Smooth muscle cell (in vitro differentiated cells): ENCODE results near the gene PIP5K1C. TPM values are rescaled to one million over a fixed set of nuclear protein-coding genes. Genes with fewer than 3 reads are reported as not detected.

Experiments used
- DNase-seq: peaks from one replicate; lab custom pipeline; 2025; ENCODE audit not compliant: unreplicated experiment; lab: John Stamatoyannopoulos, UW
- H2AFZ ChIP-seq: fragments of 200-600 bp; sonication (generic); 2 replicates; pipeline ENCODE4 v1.6.0; 2016; ENCODE audit warnings: antibody characterized with exemption, low read depth, mild to moderate bottlenecking
- H3F3A ChIP-seq: fragments of 200-600 bp; sonication (generic); 2 replicates; pipeline ENCODE4 v1.6.0; 2017; ENCODE audit warnings: antibody characterized with exemption, low read depth
- H3K27ac ChIP-seq: fragments of 200-600 bp; sonication (generic); 2 replicates; pipeline ENCODE4 v1.5.1; 2016; ENCODE audit warnings: low read depth, mild to moderate bottlenecking
- H3K27me3 ChIP-seq: fragments of 200-600 bp; sonication (generic); 2 replicates; pipeline ENCODE4 v1.6.1; 2016; ENCODE audit warnings: low read depth, mild to moderate bottlenecking
- H3K36me3 ChIP-seq: fragments of 200-600 bp; sonication (generic); 2 replicates; pipeline ENCODE4 v1.5.1; 2016; ENCODE audit warnings: low read depth
- H3K4me1 ChIP-seq: fragments of 200-600 bp; sonication (generic); 2 replicates; pipeline ENCODE4 v1.5.1; 2016; ENCODE audit warnings: low read depth
- H3K4me2 ChIP-seq: fragments of 200-600 bp; sonication (generic); 2 replicates; pipeline ENCODE4 v1.6.0; 2016; ENCODE audit warnings: mild to moderate bottlenecking
- H3K4me3 ChIP-seq: fragments of 200-600 bp; sonication (generic); 2 replicates; pipeline ENCODE4 v1.5.1; 2016; ENCODE audit warnings: mild to moderate bottlenecking
- H3K79me2 ChIP-seq: fragments of 200-600 bp; sonication (generic); 2 replicates; pipeline ENCODE4 v1.6.0; 2016; ENCODE audit warnings: low read depth, mild to moderate bottlenecking
- H3K9ac ChIP-seq: fragments of 200-600 bp; sonication (generic); 2 replicates; pipeline ENCODE4 v1.6.0; 2016; ENCODE audit warnings: low read depth
- H3K9me3 ChIP-seq: fragments of 200-600 bp; sonication (generic); replicated peaks from 2 replicates; pipeline ENCODE4 v1.5.1; 2016; ENCODE audit warnings: low read depth
- H4K20me1 ChIP-seq: fragments of 200-600 bp; sonication (generic); 2 replicates; pipeline ENCODE4 v1.6.0; 2016; ENCODE audit warnings: low read depth
- CTCF ChIP-seq: fragments of 200-600 bp; sonication (generic); IDR thresholded peaks from 2 replicates; pipeline ENCODE4 v1.5.1; 2017; ENCODE audit warnings: borderline replicate concordance, mild to moderate bottlenecking, antibody characterized with exemption; ENCODE audit not compliant: insufficient read depth, poor library complexity, severe bottlenecking
- WGBS: methylation state at CpG from one replicate; pipeline ENCODE4 v1.1.7; 2016; ENCODE audit warnings: low lambda C conversion rate; 5-methylcytosine and 5-hydroxymethylcytosine counted together
- polyA plus RNA-seq: library from polyadenylated mRNA; unstranded; fragments of >200 nt; fragmentation: Nextera tagmentation; extraction: Ambion mirVana; gene quantifications from 2 replicates; pipeline ENCODE4 v1.2.1, GENCODE V29; 2016
- total RNA-seq: library from RNA; depleted of rRNA; stranded (reverse); fragments of >200 nt; gene quantifications from 2 replicates; pipeline ENCODE4 v1.2.3, GENCODE V29; 2014

The PIP5K1C gene
- total and polyA plus RNA-seq, 2 experiments from 2014 or later, result 13.2 to 27.2 TPM

GRCh38 chr19:3618144-3618810 lies 82.0 kb downstream of the PIP5K1C start:
- H3K27me3 ChIP-seq, result no peaks in the 10 kb centered on the region
- peak; percentile 26 for DNase-seq
- H3K79me2 ChIP-seq, result no peaks in the 10 kb centered on the region
- 69% methylated on average over 25 of the region's 31 CpGs for WGBS
- no peak overlapping the region for H2AFZ ChIP-seq
- no peak overlapping the region for H3K4me2 ChIP-seq
- no peaks in the 10 kb centered on the region for H3K9me3 ChIP-seq
- TF ChIP-seq CTCF, result peak; percentile 87
- H3K9ac ChIP-seq, result no peak overlapping the region
- H3K36me3 ChIP-seq, result no peaks in the 10 kb centered on the region
- H3K27ac ChIP-seq, result no peak overlapping the region
- no peaks in the 10 kb centered on the region for H3K4me1 ChIP-seq
- no peaks in the 10 kb centered on the region for H3F3A ChIP-seq
- no peak overlapping the region for H3K4me3 ChIP-seq
- H4K20me1 ChIP-seq, result no peaks in the 10 kb centered on the region

GRCh38 chr19:3617463-3617862 lies 82.8 kb downstream of the PIP5K1C start:
- TF ChIP-seq CTCF, result no peak
- no peak overlapping the region for H3K9ac ChIP-seq
- no peaks in the 10 kb centered on the region for H3K9me3 ChIP-seq
- H3K27ac ChIP-seq, result no peak overlapping the region
- H3K79me2 ChIP-seq, result no peaks in the 10 kb centered on the region
- H2AFZ ChIP-seq, result no peak overlapping the region
- H3K4me3 ChIP-seq, result no peak overlapping the region
- WGBS, result 88% methylated on average over 18 of the region's 19 CpGs
- no peaks in the 10 kb centered on the region for H3K36me3 ChIP-seq
- no peaks in the 10 kb centered on the region for H4K20me1 ChIP-seq
- no peaks in the 10 kb centered on the region for H3K4me1 ChIP-seq
- H3K27me3 ChIP-seq, result no peaks in the 10 kb centered on the region
- H3F3A ChIP-seq, result no peaks in the 10 kb centered on the region
- DNase-seq, result no peak
- H3K4me2 ChIP-seq, result no peak overlapping the region

- 98% methylated on average over 26 of the region's 26 CpGs for WGBS
- no peak overlapping the region for H3K27ac ChIP-seq
- H3K27me3 ChIP-seq, result no peaks in the 10 kb centered on the region
- H3K4me1 ChIP-seq, result no peaks in the 10 kb centered on the region
- no peaks in the 10 kb centered on the region for H3K9me3 ChIP-seq
- H3K9ac ChIP-seq, result no peak overlapping the region
- no peak overlapping the region for H2AFZ ChIP-seq
- no peak for TF ChIP-seq CTCF
- DNase-seq, result no peak
- H3K4me2 ChIP-seq, result no peak overlapping the region
- no peak overlapping the region for H3K4me3 ChIP-seq
- H3K36me3 ChIP-seq, result no peaks in the 10 kb centered on the region
- H3F3A ChIP-seq, result no peaks in the 10 kb centered on the region
- no peaks in the 10 kb centered on the region for H3K79me2 ChIP-seq
- no peaks in the 10 kb centered on the region for H4K20me1 ChIP-seq
Measured at GRCh38 chr19:3615524-3616135, 84.6 kb downstream of the PIP5K1C start.
